ENCODE data around the gene PFN3.
"Not testable (repeated sequence)": the region's sequence is repeated elsewhere in the genome, so short reads cannot be mapped to it uniquely, and the experiment has no call there.

PFN3 gene

DNA sequence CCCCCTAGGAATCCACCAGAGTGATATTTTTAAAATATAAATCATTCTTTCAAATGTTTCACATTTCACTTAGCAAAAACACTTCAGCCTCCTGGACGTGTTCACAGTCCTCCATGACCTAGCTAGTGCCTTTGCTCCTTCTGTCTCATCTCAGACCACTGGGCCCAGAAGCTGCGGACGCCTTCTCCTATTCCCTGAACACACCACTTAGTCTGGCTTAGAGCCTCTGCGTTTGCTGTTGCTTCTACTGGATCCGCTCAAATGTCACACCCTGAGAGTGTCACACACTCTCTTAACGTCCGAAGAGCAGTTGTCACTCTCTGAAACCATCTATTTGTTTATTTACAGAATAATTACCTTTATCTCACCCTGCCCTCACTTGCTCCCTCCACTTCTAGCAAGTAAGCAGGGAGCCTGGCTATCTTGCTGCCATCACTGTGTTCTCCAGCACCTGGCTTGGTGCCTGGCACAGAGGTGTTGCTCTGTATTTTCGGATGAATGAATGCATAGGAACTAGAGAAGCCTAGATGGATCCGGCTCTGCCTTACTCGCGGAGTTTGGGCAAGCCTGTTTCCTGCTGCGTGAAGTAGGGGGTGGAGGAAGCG lies 24.8 kb upstream of the PFN3 start:
- no peak for DNase-seq (ENCODE audit: low spot score)

- no peak for DNase-seq (ENCODE audit: low spot score)
Measured at GRCh38 chr5:177423671-177424070, 23.2 kb upstream of the PFN3 start.

DNA sequence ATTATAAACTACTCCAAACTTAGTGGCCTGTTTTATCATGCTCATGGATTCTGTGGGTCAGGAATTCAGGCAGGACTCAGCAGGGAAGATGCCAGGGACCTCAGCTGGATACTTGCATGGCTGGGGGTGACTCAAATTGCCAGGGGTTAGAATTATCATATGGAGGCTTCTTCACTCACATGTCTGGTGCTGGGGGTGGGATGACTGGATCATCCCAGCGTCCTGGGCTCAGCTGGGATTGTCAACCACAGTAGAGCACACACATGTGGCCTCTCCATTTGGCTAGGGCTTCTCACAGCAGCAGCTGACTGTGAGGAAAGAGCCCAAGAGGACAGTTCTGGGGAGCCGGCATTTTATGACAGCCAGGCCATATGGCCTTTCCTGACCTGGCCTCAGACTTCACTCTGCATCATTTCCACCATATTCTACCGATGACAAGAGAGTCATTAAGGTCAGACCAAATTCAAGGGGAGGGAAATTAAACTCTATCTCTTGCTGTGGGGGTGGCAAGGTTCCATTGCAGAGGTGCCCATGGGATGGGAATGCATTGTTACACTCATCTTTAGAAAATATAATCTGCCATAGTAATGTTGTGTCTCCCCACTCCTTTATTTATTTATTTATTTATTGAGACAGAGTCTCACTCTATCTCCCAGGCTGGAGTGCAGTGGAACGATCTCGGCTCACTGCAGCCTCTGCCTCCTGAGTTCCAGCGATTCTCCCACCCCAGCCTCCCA lies 20.8 kb upstream of the PFN3 start:
- no peak for DNase-seq (ENCODE audit: low spot score)

- DNase-seq (ENCODE audit: low spot score) = not testable (repeated sequence)
Measured at GRCh38 chr5:177420472-177420871, 20.0 kb upstream of the PFN3 start.

- no peak for DNase-seq (ENCODE audit: low spot score)
Measured at GRCh38 chr5:177419046-177419445, 18.6 kb upstream of the PFN3 start.

GRCh38 chr5:177417081-177417480 lies 16.6 kb upstream of the PFN3 start:
- DNase-seq (ENCODE audit: low spot score) = not testable (repeated sequence)

DNA sequence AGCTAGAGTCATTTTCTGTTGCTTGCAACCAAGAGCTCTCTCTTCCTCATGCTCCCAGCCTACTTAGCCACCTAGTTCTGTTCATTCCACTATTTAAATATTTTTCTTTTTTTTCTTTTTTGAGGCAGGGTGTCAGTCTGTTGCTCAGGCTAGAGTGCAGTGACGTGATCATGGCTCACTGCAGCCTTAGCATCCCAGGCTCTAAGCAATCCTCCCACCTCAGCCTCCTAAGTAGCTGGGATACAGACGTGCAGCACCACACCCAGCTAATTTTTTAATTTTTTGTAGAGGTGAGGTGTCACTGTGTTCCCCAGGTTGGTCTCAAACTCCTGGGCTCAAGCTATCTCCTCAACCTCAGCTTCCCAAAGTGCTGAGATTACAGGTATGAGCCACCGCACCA lies 14.0 kb upstream of the PFN3 start:
- no peak for DNase-seq (ENCODE audit: low spot score)

DNA sequence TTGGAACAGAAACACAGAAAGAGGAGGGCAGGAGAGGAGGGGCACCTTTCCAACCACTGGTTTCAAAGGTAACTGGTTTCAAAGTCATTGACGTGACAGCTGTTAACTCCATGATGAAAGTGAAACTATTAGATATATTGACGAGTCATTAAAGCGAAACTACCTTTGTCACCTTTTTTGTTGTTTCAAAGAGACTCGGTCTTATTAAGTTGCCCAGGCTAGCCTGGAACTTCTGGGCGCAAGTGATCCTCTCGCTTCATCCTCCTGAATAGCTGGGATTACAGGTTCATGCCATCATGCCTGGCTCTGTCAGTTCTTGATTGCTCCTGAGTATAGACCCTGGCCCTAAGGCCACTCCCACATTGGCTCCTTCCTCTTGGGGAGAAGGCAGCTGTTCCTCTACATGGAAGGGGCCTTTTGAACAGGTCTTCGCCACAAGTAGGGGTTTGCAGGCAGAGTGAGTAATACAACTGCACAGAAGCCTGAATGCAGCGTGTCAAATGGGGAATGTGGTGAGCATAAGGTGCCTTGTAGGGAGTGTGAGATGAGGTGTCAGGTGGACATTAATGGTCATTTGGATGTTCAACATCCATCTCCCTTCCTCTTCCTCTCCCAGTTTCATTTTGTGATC lies 12.3 kb upstream of the PFN3 start:
- peak; percentile 29 for DNase-seq (ENCODE audit: low spot score)

DNA sequence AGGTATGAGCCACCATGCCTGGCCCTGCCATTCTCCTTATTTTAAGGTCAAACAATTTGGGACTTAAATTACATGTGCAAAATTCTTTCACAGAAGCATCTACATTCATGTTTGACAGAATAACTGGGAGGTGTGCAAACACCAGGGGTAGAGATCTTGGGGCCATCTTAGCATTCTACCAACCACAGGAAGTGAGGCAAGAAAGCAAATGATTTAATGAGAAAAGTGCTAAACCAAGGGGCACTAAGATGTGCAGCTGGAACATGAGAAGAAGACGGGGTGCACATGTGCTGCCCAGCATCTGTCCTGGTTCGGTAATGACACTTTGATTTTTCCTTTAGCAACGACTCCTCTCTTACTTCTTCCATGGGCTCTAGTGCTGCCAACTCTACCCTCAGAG lies 10.1 kb upstream of the PFN3 start:
- no peak for DNase-seq (ENCODE audit: low spot score)

GRCh38 chr5:177409043-177409801 lies 8.8 kb upstream of the PFN3 start, which contains the start of gene F12:
F12 (minus strand) TSS chr5:177409564; CDS start chr5:177409527, 37 bp downstream.
- no peak for DNase-seq (ENCODE audit: low spot score)

DNA sequence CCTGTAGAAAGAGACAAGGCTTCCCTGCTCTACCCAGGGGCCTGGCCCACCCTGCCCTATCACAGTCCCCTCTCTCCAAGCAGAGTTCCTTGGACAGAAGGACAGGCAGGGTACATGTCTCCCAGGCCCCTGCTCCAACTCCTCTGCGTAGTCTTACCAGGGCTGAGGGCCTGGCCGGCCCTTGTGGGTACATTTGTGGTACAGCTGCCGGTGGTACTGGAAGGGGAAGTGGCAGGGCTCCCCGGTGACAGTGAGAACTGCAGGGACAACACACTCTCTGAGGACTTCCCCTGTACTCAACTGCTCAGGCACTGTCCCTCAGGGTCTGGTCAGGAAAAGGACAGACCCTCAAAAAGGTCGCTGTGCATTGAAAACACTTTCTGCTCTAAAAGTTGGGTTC lies 5.3 kb upstream of the PFN3 start:
- DNase-seq (ENCODE audit: low spot score) = no peak

- no peak for DNase-seq (ENCODE audit: low spot score)
Measured at GRCh38 chr5:177405312-177405711, 4.9 kb upstream of the PFN3 start.

DNA sequence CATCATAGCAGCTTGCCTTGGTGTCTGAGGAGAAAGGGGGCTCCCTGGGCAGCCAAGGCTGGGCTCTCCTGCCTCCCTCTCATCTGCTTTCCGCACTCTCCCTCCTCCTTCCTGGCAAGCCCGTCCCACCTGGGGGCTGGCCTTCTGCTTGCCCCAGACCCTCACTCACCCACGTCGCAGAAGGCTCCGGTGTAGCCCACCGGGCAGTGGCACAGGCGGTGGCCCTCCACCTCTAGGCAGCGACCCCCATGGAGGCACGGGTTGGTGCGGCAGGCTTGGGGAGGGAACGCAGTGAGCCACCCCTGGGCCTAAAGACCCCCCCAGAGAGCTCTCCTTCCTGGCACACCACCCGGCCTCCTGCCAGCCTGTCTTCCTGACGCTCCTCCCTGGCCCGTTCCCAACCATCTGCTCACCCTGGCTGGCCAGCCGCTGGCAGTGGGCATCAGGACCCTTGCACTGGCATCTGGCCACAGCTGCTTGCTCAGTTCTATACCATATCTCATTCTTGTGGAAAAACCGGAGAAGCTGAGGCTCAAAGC lies 4.2 kb upstream of the PFN3 start:
- DNase-seq (ENCODE audit: low spot score) = no peak

GRCh38 chr5:177403792-177404640 lies 3.6 kb upstream of the PFN3 start:
- DNase-seq (ENCODE audit: low spot score) = peak; percentile 86

DNA sequence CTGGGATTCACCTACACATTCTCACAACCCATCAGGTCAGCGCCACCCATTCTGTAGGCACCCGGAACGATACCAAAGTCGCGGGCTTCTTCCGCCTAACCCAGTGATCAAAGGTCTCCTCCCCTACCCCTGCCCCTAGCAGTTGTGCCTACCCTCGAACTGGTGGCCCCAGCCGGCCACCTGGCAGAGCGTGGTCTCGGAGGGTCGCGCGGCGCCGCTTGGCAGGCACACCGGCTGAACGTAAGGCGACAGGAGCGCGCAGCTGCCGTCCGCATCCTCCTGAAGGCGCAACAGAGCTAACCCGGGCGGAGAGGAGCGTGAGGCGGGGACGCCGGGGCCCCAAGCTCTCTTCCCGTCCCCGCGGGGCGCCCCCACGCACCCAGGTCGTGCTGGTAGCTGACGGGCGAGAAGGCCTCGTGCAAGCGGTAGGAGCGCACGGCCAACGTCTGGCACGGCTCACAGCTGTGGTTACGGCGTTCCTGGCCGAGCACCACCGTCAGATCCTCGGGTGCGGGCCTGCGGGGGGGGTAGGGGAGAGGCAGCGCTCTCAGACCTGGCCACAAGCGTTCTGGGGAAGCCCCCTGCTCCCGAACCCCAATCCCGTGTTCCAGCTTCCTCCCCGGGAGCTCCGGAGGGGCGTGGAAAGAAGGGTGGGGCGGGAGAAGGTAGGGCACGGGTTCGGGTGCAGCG lies 2.8 kb upstream of the PFN3 start:
- peak; percentile 47 for DNase-seq (ENCODE audit: low spot score)

DNA sequence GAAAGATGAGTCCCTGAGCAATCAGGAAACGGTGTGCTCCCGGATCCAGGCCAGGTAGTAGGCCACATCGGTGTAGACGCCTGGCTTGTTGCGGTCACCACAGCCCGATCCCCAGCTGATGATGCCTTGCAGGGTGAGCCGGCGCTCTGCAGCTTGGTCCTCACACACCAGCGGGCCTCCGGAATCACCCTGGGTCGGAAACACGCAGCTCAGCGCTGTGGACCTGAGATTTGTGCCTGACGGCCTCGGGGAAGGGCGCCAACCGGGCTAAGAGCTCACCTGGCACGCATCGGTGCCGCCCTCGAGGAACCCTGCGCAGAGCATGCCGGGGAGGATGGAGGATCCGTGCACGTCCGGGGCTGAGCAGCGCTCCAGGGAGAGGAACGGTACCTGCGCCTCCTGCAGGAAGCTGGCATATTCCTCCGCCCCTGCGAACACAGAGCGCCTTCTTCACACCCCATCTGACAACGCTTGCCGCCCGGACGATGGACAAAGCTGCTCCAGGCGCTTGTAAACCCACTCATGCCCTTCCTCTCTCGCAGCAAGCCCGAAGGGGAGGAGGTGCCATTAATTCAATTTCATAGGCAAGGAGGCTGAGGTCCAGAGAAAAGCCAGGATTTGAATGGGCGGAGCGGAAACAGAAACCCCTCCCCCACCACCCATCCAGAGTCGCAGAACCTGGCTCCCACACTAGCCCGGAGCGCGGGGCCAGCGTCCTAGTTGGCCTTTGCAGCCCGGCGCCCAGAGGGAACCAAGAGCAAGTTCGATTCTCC lies 2.0 kb upstream of the PFN3 start:
- peak; percentile 79 for DNase-seq (ENCODE audit: low spot score)

DNA sequence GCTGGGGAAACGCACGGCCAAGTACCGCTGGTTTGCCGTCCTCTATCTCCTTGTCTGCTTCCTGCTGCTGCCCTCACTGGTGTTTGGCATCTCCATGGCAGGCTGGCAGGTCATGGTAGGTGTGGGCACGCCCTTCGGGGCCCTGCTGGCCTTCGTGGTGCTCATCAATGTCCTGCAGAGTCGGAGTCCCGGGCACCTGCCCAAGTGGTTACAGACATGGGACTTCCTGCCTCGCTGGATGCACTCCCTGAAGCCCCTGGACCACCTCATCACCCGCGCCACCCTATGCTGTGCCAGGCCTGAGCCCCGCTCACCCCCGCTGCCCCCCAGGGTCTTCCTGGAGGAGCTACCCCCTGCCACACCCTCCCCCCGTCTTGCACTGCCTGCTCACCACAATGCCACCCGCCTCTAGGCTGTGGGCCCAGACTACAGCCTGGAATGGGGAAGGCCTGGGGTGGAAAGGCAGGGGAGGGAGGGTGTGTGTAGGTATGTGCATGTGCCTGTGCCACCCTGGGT lies 2.5 kb downstream of the PFN3 start:
- DNase-seq (ENCODE audit: low spot score) = no peak

GRCh38 chr5:177396807-177397206 lies 3.7 kb downstream of the PFN3 start:
- DNase-seq (ENCODE audit: low spot score) = no peak

DNA sequence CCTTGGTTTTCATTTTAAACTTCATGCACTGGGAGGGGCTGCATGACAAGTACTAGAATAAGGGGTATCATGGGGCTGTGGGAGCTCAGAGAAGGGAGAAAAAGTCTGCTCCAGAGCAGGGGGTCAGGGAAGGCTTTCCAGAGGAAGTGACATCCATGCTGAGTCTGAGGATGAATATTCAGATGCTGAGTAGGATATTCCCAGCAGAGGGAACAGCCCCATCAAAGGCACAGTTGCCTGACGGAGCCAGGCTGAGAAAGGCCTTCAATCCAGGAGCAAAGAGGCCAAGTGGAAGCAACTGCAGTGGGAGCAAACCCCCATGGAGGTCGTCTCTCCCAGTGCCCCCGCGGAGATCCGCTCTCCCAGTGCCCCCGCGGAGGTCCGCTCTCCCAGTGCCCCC lies 4.4 kb downstream of the PFN3 start:
- DNase-seq (ENCODE audit: low spot score) = no peak

DNA sequence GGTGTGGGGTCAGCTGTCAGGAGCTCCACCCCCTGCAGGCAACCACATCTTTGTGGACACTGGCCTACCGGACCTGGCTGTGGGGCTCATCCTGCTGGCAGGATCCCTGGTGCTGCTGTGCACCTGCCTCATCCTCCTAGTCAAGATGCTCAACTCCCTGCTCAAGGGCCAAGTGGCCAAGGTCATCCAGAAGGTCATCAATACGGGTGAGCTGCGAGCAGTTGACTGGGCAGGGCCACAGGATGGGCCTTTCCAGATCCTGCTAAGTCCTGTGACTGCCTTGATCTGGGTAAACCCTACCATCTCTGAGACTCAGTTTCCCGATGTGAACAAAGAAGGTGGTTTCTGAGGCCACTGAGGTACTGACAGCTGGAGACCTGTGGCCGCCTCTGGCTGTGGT lies 6.5 kb downstream of the PFN3 start:
- no peak for DNase-seq (ENCODE audit: low spot score)
